Loucy (cell line): ENCODE results near the gene CDC42BPA.

Experiments used
- EZH2phosphoT487 ChIP-seq: fragments of 200-600 bp; IDR thresholded peaks from 2 replicates; pipeline ENCODE4 v1.6.1; 2018; ENCODE audit warnings: antibody characterized with exemption, mild to moderate bottlenecking, moderate library complexity, borderline replicate concordance
- TF ChIP-seq, protein P1 (sequence below): fragments of 200-600 bp; sonication (generic); conservative IDR thresholded peaks from 2 replicates; pipeline ENCODE4 v1.5.1; 2014; ENCODE audit warnings: mild to moderate bottlenecking, antibody characterized with exemption, low read length

- TF ChIP-seq, protein P1, sequence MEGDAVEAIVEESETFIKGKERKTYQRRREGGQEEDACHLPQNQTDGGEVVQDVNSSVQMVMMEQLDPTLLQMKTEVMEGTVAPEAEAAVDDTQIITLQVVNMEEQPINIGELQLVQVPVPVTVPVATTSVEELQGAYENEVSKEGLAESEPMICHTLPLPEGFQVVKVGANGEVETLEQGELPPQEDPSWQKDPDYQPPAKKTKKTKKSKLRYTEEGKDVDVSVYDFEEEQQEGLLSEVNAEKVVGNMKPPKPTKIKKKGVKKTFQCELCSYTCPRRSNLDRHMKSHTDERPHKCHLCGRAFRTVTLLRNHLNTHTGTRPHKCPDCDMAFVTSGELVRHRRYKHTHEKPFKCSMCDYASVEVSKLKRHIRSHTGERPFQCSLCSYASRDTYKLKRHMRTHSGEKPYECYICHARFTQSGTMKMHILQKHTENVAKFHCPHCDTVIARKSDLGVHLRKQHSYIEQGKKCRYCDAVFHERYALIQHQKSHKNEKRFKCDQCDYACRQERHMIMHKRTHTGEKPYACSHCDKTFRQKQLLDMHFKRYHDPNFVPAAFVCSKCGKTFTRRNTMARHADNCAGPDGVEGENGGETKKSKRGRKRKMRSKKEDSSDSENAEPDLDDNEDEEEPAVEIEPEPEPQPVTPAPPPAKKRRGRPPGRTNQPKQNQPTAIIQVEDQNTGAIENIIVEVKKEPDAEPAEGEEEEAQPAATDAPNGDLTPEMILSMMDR = no peak
- TF ChIP-seq EZH2phosphoT487 = no peak
These were observed 14.6 kb downstream of the CDC42BPA start for GRCh38 chr1:227303662-227304061.
